Left hindlimb (tissue), 1 donor: ENCODE results near the gene NPTN.
"Not testable (repeated sequence)": the region's sequence is repeated elsewhere in the genome, so short reads cannot be mapped to it uniquely, and the experiment has no call there.

Experiments used
- DNase-seq: peaks from one replicate; pipeline ENCODE4 v3.0.0-alpha.2; 2018

Gene NPTN

DNA sequence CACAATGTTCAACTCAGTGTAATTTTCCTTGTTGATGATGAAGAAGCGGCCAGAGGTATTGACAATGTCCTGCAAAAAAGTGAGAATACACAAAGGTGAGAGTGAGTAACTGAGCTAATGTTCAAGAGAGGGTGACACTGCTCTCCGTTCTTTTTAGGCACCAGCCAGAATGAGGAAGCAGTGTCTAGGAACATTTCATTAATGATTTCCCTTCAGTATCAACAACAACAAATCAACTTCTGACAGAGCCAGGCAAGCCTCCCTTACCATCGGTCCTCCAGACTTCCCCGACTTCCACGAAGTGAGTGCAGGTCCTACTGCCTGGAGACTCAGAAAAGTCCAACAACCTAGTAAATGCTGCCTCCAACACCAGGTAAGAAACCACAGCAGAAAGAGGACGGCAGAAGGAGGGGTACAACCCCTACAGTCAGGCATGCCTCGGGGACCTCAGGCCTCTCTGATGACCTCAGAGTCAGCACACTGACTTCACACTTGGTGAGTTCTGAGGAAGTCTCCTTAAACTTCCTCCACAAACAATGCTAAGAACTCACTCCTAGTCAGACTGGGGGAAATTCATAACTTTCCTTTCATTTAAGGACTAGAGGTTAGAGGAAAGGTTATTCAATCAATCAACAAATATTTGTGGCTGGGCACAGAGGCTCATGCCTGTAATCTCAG lies 62.7 kb downstream of the NPTN start:
- no peak for DNase-seq

DNA sequence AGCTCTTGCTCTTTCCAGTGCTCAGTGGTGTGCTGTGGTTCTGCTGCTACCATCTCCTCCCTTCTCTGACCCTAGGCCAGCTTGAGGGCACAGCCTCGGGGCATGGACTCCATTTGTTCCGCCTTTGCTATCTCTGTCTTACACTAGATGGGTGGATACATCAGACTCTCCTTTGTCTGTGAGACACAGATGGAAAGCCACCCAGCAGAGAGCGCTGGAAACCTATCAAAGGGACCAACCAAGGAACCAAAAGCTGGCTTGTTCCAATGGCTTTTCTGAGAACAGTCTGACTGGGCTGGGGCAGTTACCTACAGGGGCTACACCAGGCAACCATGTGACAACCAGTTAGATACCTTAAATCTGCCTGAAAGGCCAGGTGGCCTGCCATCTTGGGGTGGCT lies 63.8 kb downstream of the NPTN start:
- no peak for DNase-seq

DNA sequence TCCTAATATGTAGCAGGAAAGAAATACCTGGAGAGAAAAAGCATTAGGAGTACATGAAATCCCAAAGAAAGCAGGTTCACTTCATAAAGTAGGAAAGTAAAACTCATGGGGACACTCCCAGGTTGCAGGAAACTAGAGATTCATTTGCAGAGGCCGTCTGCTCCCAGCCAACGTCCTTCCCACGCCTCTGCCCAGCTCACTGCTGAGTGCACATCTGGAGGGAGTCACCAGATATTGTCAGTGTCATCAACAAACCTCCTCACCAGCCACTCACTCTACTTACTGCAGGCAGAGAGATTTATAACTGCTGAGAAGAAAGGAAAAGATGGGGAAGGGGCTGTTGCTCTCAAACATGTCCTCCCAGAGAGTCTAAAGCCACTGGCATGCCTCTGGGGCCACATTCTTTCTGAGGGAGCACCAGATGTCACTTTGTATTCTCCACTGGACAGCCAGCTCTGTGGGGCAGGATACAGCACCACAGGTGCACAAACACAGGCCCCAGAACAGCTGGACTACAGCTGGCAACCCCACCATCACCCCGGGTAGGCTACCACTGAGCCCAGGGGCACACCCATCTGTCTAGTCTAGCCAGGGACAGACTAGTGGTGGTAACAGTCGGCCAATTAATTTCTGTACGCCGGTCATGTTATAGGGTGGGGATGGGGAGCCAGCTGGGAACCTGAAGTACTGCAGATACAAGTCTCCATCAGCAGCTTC lies 64.5 kb downstream of the NPTN start:
- DNase-seq, result peak; percentile 36

DNA sequence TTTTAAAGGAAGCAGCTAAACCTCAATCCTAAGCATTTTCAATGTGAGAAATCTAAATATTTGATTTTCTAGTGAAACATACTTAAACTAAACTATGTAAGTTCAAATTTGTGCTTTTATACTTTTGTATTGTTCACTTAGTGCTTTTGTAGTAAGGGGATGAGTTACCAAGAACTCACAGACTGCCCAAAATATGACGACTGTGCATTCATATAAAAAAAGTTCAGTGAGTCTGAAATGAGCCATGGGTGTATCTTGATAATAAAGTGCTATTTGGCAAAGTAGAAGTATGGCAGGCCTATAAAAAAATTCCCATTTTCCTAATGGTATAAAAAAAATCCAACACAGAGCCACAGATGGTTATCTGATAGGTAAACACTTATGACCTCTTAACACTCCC lies 66.2 kb downstream of the NPTN start:
- no peak for DNase-seq

DNA sequence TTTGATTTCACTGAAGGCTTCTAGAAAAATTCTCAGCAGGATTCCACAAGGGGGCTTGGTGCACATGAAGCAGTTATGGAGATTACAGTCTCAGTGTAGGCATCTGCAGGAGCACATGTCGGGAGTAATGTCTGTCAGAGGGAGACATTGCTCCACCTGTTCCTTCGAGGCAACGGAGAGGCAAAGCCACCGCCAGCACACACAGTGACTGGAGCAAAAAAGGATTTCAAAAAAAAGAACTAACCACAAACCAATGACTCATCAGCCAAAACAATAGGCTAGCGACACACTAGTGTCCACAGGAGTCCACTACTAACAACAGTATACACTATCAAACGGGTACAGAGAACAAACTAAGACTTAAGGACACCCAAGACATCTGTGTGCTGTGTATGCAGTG lies 68.9 kb downstream of the NPTN start:
- no peak for DNase-seq

DNA sequence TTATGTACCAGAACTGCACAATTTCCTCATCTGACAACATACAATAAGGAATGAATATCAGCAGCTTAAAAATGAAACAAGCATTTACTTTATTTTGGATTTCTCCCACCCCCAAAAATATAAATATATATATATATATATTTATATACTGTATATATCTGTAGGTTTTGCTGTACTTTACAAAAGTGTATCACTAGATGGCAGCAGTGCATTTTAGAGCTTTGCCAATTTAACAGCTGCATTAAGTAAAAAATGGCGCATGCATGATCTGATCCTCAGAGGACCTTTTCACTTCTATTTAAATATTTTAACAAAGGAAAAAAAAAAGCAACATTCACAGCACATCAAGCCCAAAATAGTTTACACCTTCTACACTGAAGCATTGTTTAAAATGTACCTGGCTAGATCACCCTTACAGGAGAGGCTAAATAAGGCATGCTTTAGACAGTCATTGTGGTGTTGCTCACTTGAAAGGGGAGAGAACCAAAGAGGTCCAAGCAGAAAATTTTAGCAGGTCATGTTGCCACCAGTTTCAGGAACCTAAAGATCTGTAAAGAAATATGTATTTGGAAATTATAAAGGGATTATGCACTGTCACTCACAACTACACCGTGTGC lies 72.6 kb downstream of the NPTN start:
- no peak for DNase-seq

DNA sequence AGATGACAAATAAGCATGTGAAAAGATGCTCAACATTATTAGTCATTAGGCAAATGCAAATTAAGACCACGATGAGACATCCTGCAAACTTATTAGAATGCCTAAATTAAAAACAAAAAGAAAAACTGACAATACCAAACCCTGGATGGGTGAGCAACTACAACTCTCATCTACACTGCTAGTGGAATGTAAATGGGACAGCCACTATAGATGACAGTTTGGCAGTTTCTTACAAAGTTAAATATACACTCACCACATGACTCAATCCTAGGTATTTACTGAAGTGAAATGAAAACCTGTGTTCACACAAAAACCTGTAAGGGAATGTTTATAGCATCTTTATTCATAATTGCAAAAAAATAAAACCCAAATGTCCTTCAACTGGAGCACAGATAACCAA lies 74.7 kb downstream of the NPTN start:
- no peak for DNase-seq

DNA sequence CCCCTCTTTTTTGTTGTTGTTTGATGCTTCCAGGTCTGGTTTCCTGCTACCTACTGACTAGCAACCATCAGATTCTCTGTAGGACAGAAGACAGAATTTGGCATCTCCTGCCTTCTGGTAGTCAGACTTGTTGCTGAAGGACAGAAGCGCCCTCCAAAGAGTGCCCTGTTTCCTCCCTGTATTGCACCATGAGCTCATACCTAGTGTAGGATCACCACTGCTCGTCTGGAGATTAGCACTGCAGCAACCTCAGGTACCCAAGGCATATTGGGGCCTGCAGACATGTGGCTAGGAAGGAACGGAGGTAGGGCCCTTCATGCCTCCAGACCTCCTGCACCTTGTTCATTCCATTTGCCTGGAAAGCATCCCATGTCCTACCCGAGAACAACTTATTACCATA lies 78.1 kb downstream of the NPTN start:
- no peak for DNase-seq

DNA sequence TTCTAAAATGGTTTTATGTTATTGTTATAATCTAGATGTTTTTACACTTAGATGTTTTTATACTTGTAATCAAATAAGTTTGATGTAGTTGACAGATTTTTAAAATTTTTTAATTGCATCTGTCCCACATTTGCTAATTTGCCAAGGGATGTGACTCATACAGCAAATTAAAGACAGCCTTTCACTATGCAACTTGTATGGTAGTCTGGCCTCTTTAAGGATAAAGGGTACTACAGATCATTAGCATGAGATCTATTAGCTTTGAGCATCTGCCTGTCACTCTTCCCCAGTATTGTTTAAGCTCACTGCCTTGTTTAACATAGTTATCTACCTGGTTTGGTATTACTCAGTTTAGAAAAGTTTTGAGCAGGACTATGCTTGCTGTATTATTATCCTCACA lies 83.0 kb downstream of the NPTN start:
- no peak for DNase-seq

DNA sequence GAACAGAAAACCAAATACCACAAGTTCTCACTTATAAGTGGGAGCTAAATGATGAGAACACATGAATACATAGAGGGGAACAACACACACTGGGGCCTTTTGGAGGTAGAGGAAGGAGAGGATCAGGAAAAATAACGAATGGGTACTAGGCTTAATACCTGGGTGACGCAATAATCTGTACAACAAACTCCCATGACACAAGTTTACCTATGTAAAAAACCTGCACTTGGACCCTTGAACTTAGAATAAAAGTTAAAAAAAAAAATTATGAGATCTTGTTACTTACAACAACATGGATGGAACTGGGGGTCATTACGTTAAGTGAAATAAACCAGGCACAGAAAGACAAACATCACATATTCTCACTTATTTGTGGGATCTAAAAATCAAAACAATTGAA lies 84.3 kb downstream of the NPTN start:
- DNase-seq, result not testable (repeated sequence)

DNA sequence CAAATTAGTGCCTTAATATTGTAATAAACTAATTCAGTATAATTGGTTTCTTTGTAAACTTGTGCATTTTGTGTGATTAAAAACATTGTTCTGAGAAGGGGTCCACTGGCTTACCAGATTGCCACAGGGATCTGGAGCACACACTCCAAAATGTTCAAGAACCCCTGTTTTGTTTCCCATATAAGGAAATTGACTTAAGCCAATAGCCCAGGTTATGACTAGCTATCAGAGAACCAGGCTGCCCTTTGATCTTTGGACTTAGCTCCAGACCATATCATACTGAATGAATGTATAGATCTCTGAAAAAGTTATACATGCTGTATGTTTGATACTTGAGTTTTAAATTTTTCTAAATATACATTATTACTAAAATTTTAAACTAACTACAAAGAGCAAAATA lies 91.7 kb downstream of the NPTN start:
- DNase-seq, result no peak

DNA sequence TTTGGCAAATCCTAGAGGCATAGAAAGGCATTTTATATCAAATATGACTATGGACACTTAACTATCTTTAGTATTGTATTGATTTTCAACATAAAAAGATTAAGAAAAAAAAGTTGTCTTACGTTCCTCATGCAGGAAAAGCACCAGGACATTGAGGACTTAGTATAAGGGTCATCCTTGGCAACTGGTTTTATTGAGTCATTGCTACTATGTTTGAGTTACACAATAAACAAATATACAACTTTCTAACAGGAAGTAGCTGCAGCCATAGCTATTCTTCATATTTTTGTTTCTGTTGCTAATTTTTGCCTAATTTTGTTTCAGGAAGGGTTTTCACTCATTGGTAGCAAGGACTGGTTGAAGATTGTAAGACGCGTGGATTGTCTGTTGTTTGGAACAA lies 93.0 kb downstream of the NPTN start:
- DNase-seq, result no peak

DNA sequence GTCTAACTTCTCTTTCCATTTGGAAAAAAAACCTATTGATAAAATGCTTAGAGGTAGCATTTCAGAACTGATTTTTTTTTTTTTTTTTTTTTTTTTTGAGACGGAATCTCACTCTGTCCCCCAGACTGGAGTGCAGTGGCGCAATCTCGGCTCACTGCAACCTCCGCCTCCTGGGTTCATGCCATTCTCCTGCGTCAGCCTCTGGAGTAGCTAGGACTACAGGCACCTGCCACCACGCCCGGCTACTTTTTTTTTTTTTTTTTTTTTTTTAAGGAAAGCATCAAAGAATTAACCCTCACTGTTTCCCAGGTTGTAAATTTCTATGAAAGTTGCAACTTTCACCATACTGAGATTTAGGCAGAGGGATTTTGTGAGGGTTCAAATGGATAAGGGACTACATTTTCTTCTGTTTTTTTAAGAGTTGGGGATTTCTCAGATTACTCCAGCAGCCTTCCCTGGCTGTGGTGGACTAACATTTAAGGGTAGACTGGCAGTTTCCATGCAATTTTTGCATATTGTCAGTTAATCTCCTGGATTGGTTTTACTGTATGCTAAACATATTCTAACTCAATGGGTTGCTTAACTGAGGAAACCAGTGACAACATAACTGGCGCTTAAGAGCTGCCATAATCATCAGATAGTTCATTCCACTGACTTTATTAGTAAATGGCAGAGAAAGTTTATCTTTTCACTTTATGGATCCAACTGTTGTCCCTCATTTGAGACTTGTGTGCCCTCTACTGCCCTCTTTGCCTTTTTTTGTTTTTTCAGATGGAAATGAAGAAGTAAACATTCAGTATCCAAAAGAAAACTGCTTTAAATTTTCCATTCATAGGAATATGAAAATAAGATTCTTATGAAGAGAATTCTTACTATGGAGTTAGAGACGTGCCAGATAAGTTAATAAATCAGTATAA lies 93.7 kb downstream of the NPTN start:
- DNase-seq, result no peak

DNA sequence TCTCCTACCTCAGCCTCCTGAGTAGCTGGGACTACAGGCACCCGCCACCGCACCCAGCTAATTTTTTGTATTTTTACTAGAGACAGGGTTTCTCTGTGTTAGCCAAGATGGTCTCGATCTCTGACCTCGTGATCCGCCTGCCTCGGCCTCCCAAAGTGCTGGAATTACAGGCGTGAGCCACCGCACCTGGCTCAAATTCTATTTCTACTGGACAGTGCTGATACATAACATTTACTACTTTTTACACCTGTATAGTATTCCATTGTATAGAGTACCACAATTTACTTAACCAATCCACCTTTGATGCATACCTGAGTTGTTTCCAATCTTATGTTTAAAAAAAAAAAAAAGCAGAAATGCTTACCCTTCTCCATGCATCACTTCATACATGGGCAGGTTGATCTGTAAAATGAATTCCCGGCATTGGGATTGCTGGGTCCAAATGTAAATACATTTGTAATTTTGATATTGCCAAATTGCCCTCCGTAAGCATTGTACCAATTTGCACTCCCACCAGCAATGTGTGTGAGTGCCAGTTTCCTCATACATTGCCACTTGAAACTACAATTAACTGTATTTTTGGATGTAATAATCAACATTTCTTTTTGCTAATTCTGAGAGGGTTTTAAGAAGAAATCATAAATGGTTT lies 94.5 kb downstream of the NPTN start:
- DNase-seq, result no peak

DNA sequence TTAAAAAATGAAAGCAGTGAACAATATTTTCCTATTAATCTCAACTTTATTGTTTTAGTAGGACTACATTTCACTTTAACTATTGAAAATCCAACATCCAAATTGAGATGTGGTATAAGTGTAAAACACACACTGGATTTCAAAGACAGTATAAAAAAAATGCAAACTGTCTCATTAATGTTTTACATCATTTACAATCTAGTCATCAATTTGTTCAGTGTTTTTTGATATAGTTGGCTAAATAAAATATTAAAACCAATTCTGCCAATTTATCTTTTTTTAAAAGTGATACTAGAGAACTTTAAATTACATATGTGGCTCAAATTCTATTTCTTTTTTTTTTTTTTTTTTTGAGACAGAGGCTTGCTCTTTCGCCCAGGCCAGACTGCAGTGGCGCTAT lies 95.1 kb downstream of the NPTN start:
- DNase-seq, result no peak

DNA sequence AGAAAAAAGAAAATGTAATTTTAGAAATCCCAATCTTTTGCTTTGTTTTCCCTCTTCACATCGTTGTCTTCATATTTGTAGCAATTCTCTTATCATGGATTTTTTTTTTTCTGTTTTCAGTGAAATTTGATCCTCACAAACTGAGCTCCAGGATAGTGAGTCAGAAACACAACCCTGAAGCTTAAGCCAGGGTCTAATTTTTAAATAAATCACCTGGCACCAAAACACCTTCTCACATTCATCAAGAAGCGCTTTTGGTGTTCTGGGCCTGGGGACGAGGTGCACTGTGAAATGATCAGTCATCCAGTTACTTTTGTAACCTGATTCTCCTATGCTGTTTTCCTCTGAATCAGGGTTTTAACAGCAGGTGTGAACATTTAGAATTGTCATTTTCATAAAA lies 102.5 kb downstream of the NPTN start:
- DNase-seq, result no peak

DNA sequence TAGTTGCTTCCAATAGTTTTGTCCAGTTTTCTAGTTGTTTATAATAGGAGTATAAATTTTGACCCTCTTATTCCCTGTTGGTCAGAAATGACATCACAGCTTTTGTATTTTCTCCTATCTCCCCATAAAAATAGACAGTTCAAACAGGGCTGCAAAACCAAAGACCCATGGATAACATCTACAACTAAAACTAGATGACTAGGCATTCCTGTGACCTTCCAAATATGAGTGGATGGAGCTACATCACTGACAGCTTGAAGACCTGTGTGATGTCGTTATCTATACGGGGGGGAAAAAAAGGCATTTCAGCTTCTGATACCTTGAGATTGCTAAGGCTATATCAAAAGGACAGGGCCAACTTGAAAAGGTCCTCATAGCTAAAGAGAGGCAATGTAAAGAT lies 105.6 kb downstream of the NPTN start:
- DNase-seq, result no peak

DNA sequence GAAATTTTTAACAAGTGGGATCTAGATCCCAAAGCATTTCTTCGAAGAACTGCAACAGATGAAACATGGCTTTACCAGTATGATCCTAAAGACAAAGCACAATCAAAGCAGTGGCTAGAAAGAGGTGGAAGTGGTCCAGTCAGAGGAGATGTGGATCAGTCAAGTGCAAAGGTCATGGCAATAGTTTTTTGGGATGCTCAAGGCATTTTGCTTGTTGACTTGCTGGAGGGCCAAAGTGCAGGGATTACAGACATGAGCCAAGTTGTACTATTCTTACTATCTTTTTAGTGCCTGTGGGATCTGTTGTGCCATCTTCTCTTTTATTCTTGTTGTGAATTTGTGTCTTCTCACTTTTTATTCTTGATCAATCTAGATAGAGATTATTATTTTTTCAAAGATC lies 108.3 kb downstream of the NPTN start:
- no peak for DNase-seq

DNA sequence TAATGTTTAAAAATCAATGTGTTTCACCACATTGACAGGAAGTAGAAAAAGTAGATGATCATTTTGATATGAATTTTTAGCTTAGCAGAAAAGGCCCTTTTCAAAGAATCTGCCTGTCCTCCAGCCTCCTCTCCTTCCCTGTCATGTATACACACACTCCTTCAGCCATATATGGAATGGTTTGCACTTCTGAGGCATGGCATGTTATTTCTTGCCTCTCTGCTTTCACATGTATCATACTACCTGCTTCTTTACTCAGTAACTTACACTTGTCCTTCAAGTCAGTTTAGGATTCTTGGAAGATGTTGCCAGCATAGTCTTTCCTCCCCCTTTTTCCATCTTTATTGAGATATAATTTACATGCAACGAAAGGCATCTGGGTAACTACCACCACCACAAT lies 111.2 kb downstream of the NPTN start:
- DNase-seq, result no peak

DNA sequence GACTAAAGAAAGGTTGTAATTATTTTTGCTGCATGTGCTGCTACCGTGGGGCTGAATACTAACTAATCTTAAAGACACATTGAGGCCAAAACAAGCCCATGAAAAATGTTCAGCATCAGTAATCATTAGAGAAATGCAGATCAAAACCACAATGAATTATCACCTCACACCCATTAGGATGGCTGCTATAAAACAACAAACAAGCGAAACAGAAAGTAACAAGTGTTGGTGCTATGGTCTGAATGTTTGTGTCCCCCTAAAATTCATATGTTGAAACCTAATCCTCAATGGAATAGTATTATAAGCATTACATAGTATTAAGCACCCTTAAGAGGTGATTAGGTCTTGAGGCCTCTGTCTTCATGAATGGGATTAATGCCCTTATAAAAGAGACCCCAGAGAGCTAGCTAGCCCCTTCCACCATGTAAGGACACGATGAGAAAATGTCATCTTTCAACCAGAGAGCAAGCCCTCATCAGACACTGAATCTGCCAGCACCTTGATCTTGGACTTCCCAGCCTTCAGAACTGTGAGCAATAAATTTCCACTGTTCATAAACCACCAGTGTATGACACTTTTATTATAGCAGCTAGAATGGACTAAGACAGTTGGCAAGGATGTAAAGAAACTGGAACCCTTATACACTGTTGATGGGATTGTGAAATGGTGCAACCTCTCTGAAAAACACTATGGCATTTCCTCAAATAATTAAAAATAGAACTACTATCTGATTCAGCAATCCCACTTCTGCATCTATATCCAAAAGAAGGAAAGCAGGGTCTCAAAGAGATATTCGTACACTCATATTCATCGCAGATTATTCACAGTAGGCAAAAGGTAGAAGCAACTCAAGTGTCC lies 114.1 kb downstream of the NPTN start:
- no peak for DNase-seq

DNA sequence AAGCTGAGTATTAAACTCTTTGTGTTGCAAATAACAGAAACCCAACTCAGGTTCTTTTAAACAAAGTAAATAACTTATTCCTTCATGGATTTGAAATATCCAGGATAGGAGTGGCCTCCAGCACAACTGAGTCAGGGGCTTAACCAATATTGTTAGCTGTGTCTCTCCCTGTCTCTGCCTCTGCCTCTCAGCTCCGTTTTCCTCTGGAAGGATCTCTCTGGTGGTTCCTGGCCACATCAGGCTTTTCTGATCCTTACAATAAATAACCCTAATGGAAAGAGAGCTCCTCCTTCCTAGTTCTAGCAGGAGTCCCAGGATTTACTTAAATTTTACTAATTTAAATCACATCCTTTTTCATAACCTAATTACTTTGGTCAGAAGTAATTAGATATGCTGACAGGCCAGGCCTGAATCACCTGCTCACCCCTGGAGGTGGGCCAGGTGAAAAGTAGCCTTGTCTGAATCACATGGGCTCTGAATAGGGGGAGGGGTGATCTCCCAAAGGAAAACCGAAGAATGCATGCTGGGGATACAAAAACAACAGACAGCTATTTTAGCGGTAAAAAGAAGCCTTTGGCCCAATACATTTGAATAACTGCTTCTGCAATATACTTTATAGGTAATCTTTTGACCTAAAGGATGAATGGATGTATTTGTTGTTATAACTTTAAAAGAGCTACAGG lies 114.9 kb downstream of the NPTN start:
- no peak for DNase-seq
